Stimulated activated CD8-positive, alpha-beta memory T cell treated with anti-CD3 and anti-CD28 coated beads, Interleukin-2, amount 100 ng/mL, for 48 hours (primary cell): ENCODE results near the gene PLP2.

ENCODE experiments used
- DNase-seq, 2 donors: peaks; one replicate each; pipeline ENCODE4 v3.0.0-alpha.2; 2020; ENCODE audit warnings: low read depth in 2 of 2

Gene PLP2

DNA sequence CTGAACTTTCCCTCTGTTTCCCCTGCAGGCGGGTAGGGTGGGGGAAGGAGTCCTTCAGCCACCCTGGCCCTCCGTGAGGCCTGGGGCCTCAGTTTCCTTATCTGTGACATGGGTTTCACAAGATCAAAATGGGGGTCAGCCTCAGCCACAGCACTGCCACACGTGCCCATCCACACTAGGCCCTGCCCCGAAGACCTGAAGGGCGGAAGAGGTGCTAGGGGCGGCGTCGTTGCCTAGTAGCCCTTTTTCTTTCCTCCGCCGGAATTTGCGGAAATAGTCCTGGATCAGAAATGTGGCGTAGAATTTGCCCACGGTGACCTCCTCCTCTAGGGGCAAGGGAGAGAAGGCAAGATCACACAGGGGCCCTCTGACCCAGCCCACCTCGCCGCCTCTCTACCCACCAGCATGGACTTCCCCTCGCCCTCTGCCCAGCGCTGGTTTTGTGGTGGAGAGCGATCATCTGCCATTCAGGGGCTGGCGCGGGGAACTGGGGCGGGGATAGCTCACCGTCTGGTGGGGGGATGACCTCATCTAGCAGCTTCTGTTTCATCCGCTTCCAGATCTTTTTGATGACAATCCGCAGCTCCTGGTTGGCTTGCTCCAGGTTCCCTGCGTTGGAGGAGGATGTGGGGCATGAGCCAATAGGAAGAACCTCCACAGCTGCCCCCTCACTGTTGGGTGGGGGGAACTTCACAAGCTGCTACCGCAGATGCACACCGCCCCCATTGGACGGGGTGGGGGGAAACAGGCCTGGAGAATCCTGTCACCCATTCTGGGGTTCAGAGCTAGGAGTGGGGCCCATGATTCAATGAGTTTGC lies 37.9 kb downstream of the PLP2 start:
- no peak for DNase-seq

DNA sequence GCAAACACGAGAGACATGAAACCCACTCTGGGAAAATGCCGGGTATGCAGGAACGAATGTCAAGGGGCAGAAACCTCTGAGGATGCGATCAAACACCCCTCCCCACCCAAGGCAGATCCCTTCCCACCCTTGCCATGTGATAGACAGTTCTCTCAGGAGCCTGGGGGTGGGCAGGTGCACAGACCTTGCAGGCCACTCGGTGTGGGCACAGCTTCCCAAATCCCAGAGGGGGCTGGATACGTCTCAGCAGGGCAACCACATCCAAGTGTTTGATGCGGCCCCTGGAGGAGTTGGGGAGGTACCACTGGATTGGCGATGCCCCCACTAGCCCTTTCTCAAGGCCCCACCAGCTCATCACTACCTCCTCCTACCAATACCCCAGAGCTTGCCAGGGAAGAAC lies 38.7 kb downstream of the PLP2 start:
- no peak for DNase-seq

DNA sequence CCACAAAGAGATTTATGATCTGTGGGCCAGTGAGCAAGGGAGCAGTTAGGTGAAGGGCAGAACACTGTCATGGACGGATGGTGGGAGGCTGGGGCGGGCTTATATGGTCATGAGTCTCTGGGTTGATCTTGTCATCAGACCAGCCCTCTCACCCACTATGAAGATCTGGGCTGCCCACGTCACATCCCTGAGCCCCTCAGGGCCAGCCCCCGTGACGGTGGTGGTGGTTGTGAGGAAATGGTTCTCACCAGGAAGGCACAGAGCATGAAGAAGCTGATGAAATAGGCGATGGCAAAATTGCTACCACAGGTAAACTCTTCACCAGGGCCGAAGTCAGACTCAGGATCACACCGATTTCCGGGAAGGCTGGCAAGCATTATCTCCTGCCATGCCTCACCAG lies 39.4 kb downstream of the PLP2 start:
- no peak for DNase-seq

DNA sequence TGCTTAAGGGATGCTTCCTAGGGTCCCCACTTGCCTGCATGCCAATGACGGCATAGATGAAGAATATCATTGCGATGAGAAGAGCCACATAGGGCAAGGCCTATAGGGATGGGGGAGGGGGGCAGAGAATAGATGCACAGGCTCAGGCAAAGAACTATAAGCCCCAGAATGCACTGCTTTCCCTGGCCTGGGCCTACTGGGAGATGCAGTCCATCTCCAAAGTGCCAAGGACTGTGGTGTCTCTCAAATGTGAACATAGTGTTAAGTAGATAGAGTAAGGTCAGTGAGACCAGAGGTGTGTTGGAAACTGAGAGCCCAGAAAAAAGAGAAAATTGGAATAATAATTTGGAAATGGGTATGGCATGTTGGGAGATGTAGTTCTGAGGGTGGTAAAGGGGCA lies 40.5 kb downstream of the PLP2 start:
- no peak for DNase-seq

DNA sequence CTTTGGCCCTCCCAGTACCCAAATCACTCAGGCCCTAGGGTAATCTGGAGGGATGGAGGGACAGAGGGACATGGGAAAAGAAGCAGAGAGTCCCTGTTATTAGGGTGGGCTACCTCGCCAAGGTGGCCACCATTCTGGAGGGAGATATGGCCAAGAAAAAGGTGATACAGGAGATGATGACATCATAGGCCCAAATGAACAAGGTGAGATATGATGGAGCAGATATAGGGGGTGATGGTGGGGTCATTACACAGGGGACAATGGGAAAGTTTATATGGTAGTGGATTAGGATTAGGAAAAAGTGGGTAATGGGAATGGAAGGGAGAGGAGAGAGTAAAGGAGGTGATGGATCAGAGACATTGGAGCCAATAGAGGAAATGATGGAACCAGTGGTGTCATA lies 41.2 kb downstream of the PLP2 start:
- DNase-seq = no peak

DNA sequence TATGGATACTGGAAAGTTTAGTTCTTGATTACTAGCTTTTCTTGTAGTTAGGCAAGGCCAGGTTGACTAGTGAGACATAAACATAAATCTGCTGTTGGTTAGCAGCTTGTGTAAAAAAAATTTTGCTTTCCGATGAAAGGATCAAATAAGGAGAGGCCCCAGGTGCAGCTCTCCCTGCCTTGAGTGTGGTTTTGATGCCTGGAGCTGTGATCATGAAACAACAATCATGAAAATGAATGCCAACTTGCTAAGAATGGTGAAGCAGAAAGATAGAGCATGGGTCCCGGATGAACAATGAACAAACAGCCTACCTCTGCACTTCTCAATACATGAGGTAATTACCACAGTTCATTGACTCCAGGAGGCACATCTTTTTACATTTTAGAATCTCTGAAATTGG lies 42.7 kb downstream of the PLP2 start:
- no peak for DNase-seq

DNA sequence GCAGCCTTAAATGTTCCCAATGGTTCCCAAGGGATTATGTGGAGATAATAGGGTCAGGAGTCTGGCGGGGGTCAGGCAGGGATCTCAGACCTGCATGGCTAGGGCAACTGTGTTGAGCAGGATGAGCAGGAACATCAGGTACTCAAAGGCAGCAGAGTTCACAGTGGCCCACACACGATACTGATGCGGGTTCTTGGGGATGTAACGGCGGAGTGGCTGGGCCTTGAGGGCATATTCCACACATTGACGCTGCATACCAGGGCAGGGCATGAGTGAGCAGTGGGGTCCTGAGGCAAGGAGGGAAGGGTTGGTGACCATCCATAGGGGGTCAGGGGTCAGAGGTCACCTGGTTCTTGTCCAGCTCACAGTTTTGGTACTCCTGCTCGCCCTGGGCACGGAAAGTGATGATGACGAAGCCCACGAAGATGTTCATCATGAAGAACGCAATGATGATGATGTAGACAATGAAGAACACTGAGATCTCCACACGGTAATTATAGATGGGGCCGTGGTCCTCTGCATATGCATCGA lies 43.4 kb downstream of the PLP2 start:
- DNase-seq = no peak

DNA sequence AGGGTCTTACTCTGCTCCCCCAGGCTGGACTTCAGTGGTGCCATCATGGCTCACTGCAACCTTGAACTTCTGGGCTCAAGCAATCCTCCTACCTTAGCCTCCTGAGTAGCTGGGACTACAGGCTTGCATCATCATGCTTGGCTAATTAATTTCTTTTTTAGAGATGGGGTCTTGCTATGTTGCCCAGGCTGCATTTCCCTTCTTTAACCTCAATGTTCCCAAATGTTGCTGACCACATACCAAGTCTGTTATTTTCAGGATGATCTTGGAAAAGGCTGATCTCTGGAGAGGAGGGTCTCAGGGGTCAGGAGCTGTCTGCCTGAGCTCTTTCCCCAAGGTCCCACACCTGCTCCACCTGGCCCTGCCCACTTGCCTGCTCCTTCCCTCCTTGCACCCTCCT lies 48.4 kb downstream of the PLP2 start:
- DNase-seq = no peak

DNA sequence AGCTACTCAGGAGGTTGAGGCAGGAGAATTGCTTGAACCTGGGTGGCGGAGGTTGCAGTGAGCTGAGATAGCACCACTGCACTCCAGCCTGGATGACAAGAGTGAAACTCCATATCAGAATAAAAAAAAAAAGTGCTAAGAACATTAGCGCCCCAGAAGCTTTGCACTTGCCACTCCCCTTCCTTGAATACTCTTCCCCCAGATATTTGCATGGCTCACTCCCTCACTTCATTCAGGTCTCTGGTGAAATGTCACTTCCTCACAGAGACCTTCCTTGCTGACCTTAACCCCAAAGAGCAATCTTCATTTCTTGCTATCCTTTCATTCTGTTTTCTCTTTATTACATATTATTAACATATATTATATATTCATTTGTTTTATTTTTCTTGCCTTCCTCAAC lies 50.2 kb downstream of the PLP2 start:
- DNase-seq = no peak
